ENCODE results near the gene MARCKSL1. TPM values are rescaled to one million over a fixed set of nuclear protein-coding genes. Genes with fewer than 3 reads are reported as not detected.

Gene MARCKSL1
- total and polyA plus RNA-seq, 2 of the 8 experiments (the other 6 are each of a cell fraction or from before 2014, with no cell fraction given): 536 to 558 TPM

DNA sequence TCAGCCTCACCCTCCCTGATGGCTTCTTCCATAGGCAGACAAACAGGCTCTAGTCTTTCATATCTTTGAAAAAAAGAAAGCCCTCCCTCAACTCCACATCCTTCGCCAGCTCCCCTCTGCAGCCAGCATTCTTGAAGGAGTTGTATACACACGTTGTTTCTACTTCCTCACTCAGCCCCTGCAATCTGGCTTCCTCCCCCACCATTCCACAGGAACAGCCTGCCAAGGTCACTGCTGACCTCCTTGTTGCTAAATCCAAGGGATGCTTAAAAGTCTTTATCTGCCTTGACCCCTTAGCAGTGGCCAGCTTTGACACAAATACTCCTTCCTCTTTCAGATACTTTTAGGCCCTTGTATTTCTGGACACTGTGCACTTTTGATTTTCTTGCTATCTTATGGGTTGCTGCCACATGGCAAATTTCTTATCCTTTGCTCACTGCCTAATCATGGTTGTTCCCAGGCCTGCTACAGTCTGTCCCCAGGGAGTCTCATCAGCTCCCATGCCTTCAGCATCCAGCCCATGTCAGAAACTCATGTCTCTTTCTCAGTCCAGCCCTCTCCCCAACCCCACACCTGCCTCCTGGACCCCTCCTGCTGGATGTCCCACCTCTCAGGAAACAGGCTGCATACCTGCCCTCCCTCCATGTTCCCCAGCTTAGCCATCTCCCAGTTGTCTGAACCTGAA lies 18.0 kb upstream of the MARCKSL1 start:
- no peaks in the 10 kb centered on the region for H3K36me3 ChIP-seq (ENCODE audit: control insufficient read depth in 2 of 4, insufficient read depth in 4 of 4, low read length in 3 of 4)
- H3K9ac ChIP-seq (replicated peaks in 1 of 4; ENCODE audit: extremely low read depth in 1 of 4, low read depth in 3 of 4, low read length in 3 of 4): no peak overlapping the region
- peaks cover 6% of the 10 kb centered on the region; the same call in 1 of the 2 replicates for H3K23me2 ChIP-seq (ENCODE audit: low read depth, low read length)
- WGBS, 2 experiments (ENCODE audit: extremely low coverage in 1 of 2, insufficient coverage in 1 of 2, insufficient read length in 1 of 2, insufficient replicate concordance in 2 of 2, low coverage in 1 of 2, low lambda C conversion rate in 2 of 2, missing lambda C conversion rate in 1 of 2): 69% methylated on average over 2 of the region's 2 CpGs; no CpG with 5 or more reads in 1 of the 2 experiments
- H4K91ac ChIP-seq (replicated peaks; ENCODE audit: insufficient read length, low read length): no peak overlapping the region
- H4K8ac ChIP-seq (ENCODE audit: extremely low read depth, insufficient read depth, low read length): no peak overlapping the region
- no peak overlapping the region for H2BK120ac ChIP-seq (replicated peaks; ENCODE audit: low read depth, low read length)
- H3K18ac ChIP-seq (ENCODE audit: extremely low read depth, low read length): no peak overlapping the region
- H3K4me3 ChIP-seq (ENCODE audit: extremely low read depth in 1 of 4, insufficient read depth in 2 of 4, low read depth in 3 of 4, low read length in 4 of 4): no peak overlapping the region
- no peak overlapping the region for H2BK15ac ChIP-seq (ENCODE audit: low read length)
- no peak overlapping the region for H2BK20ac ChIP-seq (ENCODE audit: low read length)
- H3K4ac ChIP-seq (replicated peaks; ENCODE audit: insufficient read length, low read depth, low read length): no peak overlapping the region
- H3K79me1 ChIP-seq (ENCODE audit: low read depth, low read length): no peaks in the 10 kb centered on the region
- H2AFZ ChIP-seq (ENCODE audit: low read length): no peak overlapping the region
- H2BK5ac ChIP-seq (ENCODE audit: low read depth, low read length): no peak overlapping the region
- no peak overlapping the region for H2BK12ac ChIP-seq (ENCODE audit: low read depth, low read length)
- H4K5ac ChIP-seq (ENCODE audit: insufficient read length, low read depth, low read length): no peak overlapping the region
- H3K4me1 ChIP-seq (replicated peaks in 1 of 4; ENCODE audit: control insufficient read depth in 3 of 4, insufficient read depth in 4 of 4, low read length in 3 of 4): peaks cover 0 to 9% (median 3%) of the 10 kb centered on the region in 4 experiments; a peak in 5 of 7 replicates
- DNase-seq (ENCODE audit: low read depth in 1 of 2, low spot score in 2 of 2) (no peak), FAIRE-seq (no peak)
- ChIA-PET CTCF (ENCODE audit: partially characterized antibody) (interaction anchor here (1.4 to 1.6 kb wide), 2 partner anchors 138 to 153 kb away, joined by 3 to 5 read pairs; no protein-coding TSS in a partner anchor), POLR2A (ENCODE audit: partially characterized antibody) (interaction anchor here (0.6 to 17.1 kb wide), 8 partner anchors 11 to 131 kb away, joined by 3 to 321 read pairs (median 5); partner anchors contain the start of gene MARCKSL1)
- peaks cover 0 to 2% of the 10 kb centered on the region in 2 experiments for H4K20me1 ChIP-seq (replicated peaks in 1 of 2; ENCODE audit: control insufficient read depth in 1 of 2, insufficient read depth in 2 of 2, low read length in 2 of 2)
- no peak overlapping the region for H3K56ac ChIP-seq (replicated peaks; ENCODE audit: insufficient read length, low read depth, low read length)
- H2AK5ac ChIP-seq (ENCODE audit: low read depth, low read length): no peak overlapping the region
- peaks cover 6 to 12% of the 10 kb centered on the region in 2 experiments for H3K9me3 ChIP-seq (ENCODE audit: insufficient read depth in 2 of 2, low read depth in 1 of 2, low read length in 1 of 2)
- no peaks in the 10 kb centered on the region for H3K79me2 ChIP-seq (ENCODE audit: control insufficient read depth in 1 of 2, insufficient read depth in 2 of 2, low read length in 2 of 2)
- H3K27ac ChIP-seq (ENCODE audit: low read depth, low read length): no peak overlapping the region
- H3K27me3 ChIP-seq (replicated peaks in 1 of 4; ENCODE audit: control insufficient read depth in 3 of 4, extremely low read depth in 1 of 4, insufficient read depth in 3 of 4, low read length in 3 of 4): peaks cover 2 to 19% (median 14%) of the 10 kb centered on the region in 4 experiments
- no peak overlapping the region for H3K14ac ChIP-seq (ENCODE audit: insufficient read length)
- no peak overlapping the region for H3K23ac ChIP-seq (ENCODE audit: insufficient read length)
- no peak overlapping the region for H3K4me2 ChIP-seq (ENCODE audit: insufficient read depth in 1 of 2, low read depth in 2 of 2, low read length in 2 of 2)
- TF ChIP-seq EZH2 (IDR thresholded peaks at IDR 0.05; ENCODE audit: low read depth, low read length, severe bottlenecking) (no peak), RBBP5 (IDR thresholded peaks at IDR 0.05; ENCODE audit: borderline replicate concordance, low read depth, low read length) (no peak), NANOG (IDR thresholded peaks at IDR 0.05; ENCODE audit: insufficient read depth, low read depth, low read length, poor library complexity, severe bottlenecking) (no peak), POU5F1 (IDR thresholded peaks at IDR 0.05; ENCODE audit: low read depth, low read length) (no peak), SUZ12 (IDR thresholded peaks at IDR 0.05; ENCODE audit: low read length) (no peak), CBX8 (IDR thresholded peaks at IDR 0.05; ENCODE audit: borderline replicate concordance, low read depth, low read length) (no peak), PHF8 (conservative IDR thresholded peaks at IDR 0.05; ENCODE audit: low read depth, low read length) (no peak), TBP (IDR thresholded peaks at IDR 0.05; ENCODE audit: low read depth, low read length) (no peak), SAP30 (IDR thresholded peaks at IDR 0.05; ENCODE audit: insufficient read depth, insufficient replicate concordance, low read length) (no peak), JUND (IDR thresholded peaks at IDR 0.05; ENCODE audit: low read length) (no peak), RXRA (IDR thresholded peaks at IDR 0.05; ENCODE audit: insufficient read depth, low read depth, low read length) (no peak), POLR2AphosphoS5 (IDR thresholded peaks at IDR 0.05; ENCODE audit: low read depth, low read length) (no peak), CHD2 (IDR thresholded peaks at IDR 0.05; ENCODE audit: low read length) (no peak)

Data from H1 (cell line).